ENCODE data around the gene TRMT10A. TPM values are rescaled to one million over a fixed set of nuclear protein-coding genes. Genes with fewer than 3 reads are reported as not detected.

TRMT10A gene
- total and polyA plus RNA-seq, 10 of the 15 experiments (the other 5 are each of a cell fraction or from before 2014, with no cell fraction given), result 4.5 to 13.4 (median 9.2) TPM

- no peaks in the 10 kb centered on the region for H3K9me3 ChIP-seq (replicated peaks; ENCODE audit: control insufficient read depth, insufficient read depth, low read length)
- ChIA-PET SMC1A (ENCODE audit: uncharacterized antibody, unreplicated experiment) (no interaction called here), CTCF (no interaction called here), RAD21 (ENCODE audit: unreplicated experiment) (no interaction called here), POLR2A (interaction anchor here (0.5 kb wide), 1 partner anchor 318 kb away, joined by 4 read pairs; no protein-coding TSS in a partner anchor)
- intact Hi-C loops (cut with micrococcal nuclease; ENCODE audit: unreplicated experiment) (no loop called here), in situ Hi-C loops (cut with MboI) (no loop called here)
- no peak overlapping the region for H3K4me3 ChIP-seq
- DNase-seq (ENCODE audit: low read depth, low spot score) (no peak), ATAC-seq (no peak), FAIRE-seq (no peak)
- no peak overlapping the region for H3K27ac ChIP-seq (ENCODE audit: control insufficient read depth, insufficient read depth)
- H2AFZ ChIP-seq (ENCODE audit: control insufficient read depth, low read depth, low read length), result no peak overlapping the region
- H3K9ac ChIP-seq (ENCODE audit: control insufficient read depth, insufficient read depth, low read length), result no peak overlapping the region
- WGBS (ENCODE audit: insufficient coverage, insufficient replicate concordance, low lambda C conversion rate, missing lambda C conversion rate), result 39% methylated on average over 1 of the region's 1 CpG
- H3K4me2 ChIP-seq (ENCODE audit: control insufficient read depth, insufficient read depth), result no peak overlapping the region
- TF ChIP-seq JUNB (IDR thresholded peaks at IDR 0.05) (no peak), IRF3 (IDR thresholded peaks at IDR 0.05) (no peak), MEF2A (IDR thresholded peaks at IDR 0.05; ENCODE audit: insufficient read depth, low read depth, low read length) (no peak), RBBP5 (conservative IDR thresholded peaks at IDR 0.05) (no peak), ZZZ3 (IDR thresholded peaks at IDR 0.05; ENCODE audit: control insufficient read depth, insufficient read length, low read depth) (no peak), POLR2AphosphoS5 (IDR thresholded peaks at IDR 0.05; ENCODE audit: low read length) (no peak), MTA2 (IDR thresholded peaks at IDR 0.05; ENCODE audit: low read depth) (no peak), GATAD2B (conservative IDR thresholded peaks at IDR 0.05; ENCODE audit: low read depth) (no peak), STAT1 (conservative IDR thresholded peaks at IDR 0.05) (no peak), HDAC2 (IDR thresholded peaks at IDR 0.05) (no peak), MAX (IDR thresholded peaks at IDR 0.05; ENCODE audit: low read depth, low read length) (no peak), RFX5 (IDR thresholded peaks at IDR 0.05; ENCODE audit: low read depth, low read length) (no peak), ATF2 (IDR thresholded peaks at IDR 0.05; ENCODE audit: low read length) (no peak), CHD4 (IDR thresholded peaks at IDR 0.05) (no peak)
- H3K79me2 ChIP-seq (ENCODE audit: control insufficient read depth, insufficient read depth, low read length), result no peaks in the 10 kb centered on the region
- no peaks in the 10 kb centered on the region for H3K36me3 ChIP-seq (ENCODE audit: control insufficient read depth in 2 of 2, insufficient read depth in 2 of 2, low read length in 1 of 2)
- H4K20me1 ChIP-seq (ENCODE audit: control insufficient read depth, insufficient read depth), result no peaks in the 10 kb centered on the region
- no peaks in the 10 kb centered on the region for H3K27me3 ChIP-seq (replicated peaks in 1 of 2; ENCODE audit: control insufficient read depth in 2 of 2, insufficient read depth in 2 of 2, low read length in 1 of 2)
- no peaks in the 10 kb centered on the region for H3K4me1 ChIP-seq (ENCODE audit: control insufficient read depth, insufficient read depth, low read length)
- no TSS peak for BruUV-seq (replicated peaks)
Observed at GRCh38 chr4:99587803-99588202, 24.0 kb upstream of the TRMT10A start.
